Measurements from ENCODE around the gene MACROD2. TPM values are rescaled to one million over a fixed set of nuclear protein-coding genes. Genes with fewer than 3 reads are reported as not detected.

MACROD2 gene
- total and polyA plus RNA-seq, 2 experiments from 2014 or later, result 2.8 to 4.3 TPM

DNA sequence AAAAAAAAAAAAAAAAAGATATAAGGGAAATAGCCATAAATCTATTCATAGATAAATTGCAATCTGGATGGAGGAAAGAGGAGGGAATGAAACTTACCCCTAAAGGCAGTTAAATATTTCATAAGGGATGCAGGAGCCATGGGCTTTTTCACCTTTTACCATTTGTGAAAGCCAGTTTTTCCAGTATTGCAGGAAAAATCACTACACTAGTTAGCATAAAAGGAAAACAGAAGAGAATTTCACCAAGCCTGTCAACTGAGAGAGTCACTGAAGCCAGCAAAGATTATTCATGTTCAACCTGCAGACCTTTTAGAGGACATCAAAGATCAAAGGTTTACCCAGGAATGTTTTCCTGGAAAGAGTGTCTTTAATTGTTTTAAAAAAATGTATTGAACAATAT is 1608.2 kb downstream of the MACROD2 start:
- no peak for DNase-seq (ENCODE audit: low spot score)
- Histone ChIP-seq H3K36me3 (ENCODE audit: insufficient read depth) (no peaks in the 10 kb centered on the region), H2AFZ (no peak overlapping the region), H3K9me2 (ENCODE audit: insufficient read depth) (peaks cover 3% of the 10 kb centered on the region; the same call in 1 of the 2 replicates), H4K20me1 (replicated peaks; ENCODE audit: insufficient read depth) (no peaks in the 10 kb centered on the region), H3K27ac (ENCODE audit: low read depth) (no peak overlapping the region), H3F3A (replicated peaks; ENCODE audit: low read depth) (no peaks in the 10 kb centered on the region), H3K4me3 (no peak overlapping the region), H3K4me1 (ENCODE audit: insufficient read depth) (no peaks in the 10 kb centered on the region), H3K79me2 (replicated peaks; ENCODE audit: insufficient read depth) (no peaks in the 10 kb centered on the region), H3K27me3 (ENCODE audit: insufficient read depth) (no peaks in the 10 kb centered on the region), H3K4me2 (no peak overlapping the region)
- Mint-ChIP-seq H3K36me3 (ENCODE audit: low read depth) (no peaks in the 10 kb centered on the region), H3K4me3 (no peak overlapping the region), H3K9me3 (no peaks in the 10 kb centered on the region), H3K4me1 (no peaks in the 10 kb centered on the region), H3K27ac (no peak overlapping the region), H3K27me3 (ENCODE audit: insufficient read depth, low read depth, poor library complexity) (no peaks in the 10 kb centered on the region)
- ATAC-seq, result no peak
- TF ChIP-seq EZH2 (IDR thresholded peaks at IDR 0.05; ENCODE audit: low read depth, unreplicated experiment) (no peak), REST (IDR thresholded peaks at IDR 0.05; ENCODE audit: unreplicated experiment) (no peak), NANOG (IDR thresholded peaks at IDR 0.05; ENCODE audit: borderline replicate concordance) (no peak), EZH2phosphoT487 (IDR thresholded peaks at IDR 0.05; ENCODE audit: unreplicated experiment) (no peak), JUNB (IDR thresholded peaks at IDR 0.05; ENCODE audit: unreplicated experiment) (no peak), ZNF331 (CRISPR knock-in tag; IDR thresholded peaks at IDR 0.05; ENCODE audit: low read depth) (no peak), STAT1 (IDR thresholded peaks at IDR 0.05; ENCODE audit: unreplicated experiment) (no peak), ETS1 (IDR thresholded peaks at IDR 0.05) (no peak)
- TF ChIP-seq, protein P1, sequence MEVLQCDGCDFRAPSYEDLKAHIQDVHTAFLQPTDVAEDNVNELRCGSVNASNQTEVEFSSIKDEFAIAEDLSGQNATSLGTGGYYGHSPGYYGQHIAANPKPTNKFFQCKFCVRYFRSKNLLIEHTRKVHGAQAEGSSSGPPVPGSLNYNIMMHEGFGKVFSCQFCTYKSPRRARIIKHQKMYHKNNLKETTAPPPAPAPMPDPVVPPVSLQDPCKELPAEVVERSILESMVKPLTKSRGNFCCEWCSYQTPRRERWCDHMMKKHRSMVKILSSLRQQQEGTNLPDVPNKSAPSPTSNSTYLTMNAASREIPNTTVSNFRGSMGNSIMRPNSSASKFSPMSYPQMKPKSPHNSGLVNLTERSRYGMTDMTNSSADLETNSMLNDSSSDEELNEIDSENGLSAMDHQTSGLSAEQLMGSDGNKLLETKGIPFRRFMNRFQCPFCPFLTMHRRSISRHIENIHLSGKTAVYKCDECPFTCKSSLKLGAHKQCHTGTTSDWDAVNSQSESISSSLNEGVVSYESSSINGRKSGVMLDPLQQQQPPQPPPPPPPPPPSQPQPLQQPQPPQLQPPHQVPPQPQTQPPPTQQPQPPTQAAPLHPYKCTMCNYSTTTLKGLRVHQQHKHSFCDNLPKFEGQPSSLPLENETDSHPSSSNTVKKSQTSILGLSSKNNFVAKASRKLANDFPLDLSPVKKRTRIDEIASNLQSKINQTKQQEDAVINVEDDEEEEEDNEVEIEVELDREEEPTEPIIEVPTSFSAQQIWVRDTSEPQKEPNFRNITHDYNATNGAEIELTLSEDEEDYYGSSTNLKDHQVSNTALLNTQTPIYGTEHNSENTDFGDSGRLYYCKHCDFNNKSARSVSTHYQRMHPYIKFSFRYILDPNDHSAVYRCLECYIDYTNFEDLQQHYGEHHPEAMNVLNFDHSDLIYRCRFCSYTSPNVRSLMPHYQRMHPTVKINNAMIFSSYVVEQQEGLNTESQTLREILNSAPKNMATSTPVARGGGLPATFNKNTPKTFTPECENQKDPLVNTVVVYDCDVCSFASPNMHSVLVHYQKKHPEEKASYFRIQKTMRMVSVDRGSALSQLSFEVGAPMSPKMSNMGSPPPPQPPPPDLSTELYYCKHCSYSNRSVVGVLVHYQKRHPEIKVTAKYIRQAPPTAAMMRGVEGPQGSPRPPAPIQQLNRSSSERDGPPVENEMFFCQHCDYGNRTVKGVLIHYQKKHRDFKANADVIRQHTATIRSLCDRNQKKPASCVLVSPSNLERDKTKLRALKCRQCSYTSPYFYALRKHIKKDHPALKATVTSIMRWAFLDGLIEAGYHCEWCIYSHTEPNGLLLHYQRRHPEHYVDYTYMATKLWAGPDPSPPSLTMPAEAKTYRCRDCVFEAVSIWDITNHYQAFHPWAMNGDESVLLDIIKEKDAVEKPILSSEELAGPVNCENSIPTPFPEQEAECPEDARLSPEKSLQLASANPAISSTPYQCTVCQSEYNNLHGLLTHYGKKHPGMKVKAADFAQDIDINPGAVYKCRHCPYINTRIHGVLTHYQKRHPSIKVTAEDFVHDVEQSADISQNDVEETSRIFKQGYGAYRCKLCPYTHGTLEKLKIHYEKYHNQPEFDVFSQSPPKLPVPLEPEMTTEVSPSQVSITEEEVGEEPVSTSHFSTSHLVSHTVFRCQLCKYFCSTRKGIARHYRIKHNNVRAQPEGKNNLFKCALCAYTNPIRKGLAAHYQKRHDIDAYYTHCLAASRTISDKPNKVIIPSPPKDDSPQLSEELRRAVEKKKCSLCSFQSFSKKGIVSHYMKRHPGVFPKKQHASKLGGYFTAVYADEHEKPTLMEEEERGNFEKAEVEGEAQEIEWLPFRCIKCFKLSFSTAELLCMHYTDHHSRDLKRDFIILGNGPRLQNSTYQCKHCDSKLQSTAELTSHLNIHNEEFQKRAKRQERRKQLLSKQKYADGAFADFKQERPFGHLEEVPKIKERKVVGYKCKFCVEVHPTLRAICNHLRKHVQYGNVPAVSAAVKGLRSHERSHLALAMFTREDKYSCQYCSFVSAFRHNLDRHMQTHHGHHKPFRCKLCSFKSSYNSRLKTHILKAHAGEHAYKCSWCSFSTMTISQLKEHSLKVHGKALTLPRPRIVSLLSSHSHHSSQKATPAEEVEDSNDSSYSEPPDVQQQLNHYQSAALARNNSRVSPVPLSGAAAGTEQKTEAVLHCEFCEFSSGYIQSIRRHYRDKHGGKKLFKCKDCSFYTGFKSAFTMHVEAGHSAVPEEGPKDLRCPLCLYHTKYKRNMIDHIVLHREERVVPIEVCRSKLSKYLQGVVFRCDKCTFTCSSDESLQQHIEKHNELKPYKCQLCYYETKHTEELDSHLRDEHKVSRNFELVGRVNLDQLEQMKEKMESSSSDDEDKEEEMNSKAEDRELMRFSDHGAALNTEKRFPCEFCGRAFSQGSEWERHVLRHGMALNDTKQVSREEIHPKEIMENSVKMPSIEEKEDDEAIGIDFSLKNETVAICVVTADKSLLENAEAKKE (CRISPR knock-in tag; IDR thresholded peaks at IDR 0.05), result no peak

Measured in GM23338 (cell line).